NT2/D1 (cell line): ENCODE results near the gene SNN.

Source experiments
- SUZ12 ChIP-seq: IDR thresholded peaks from 2 replicates; pipeline ENCODE4 v1.6.1; 2011; ENCODE audit not compliant: insufficient read length, insufficient read depth; ENCODE audit errors: extremely low read depth
- YY1 ChIP-seq: IDR thresholded peaks from 2 replicates; pipeline ENCODE4 v1.6.1; 2011; ENCODE audit not compliant: insufficient read length, insufficient read depth
- ZNF274 ChIP-seq: IDR thresholded peaks from 2 replicates; pipeline ENCODE4 v1.6.1; 2011; ENCODE audit warnings: mild to moderate bottlenecking, low read depth, low read length

DNA sequence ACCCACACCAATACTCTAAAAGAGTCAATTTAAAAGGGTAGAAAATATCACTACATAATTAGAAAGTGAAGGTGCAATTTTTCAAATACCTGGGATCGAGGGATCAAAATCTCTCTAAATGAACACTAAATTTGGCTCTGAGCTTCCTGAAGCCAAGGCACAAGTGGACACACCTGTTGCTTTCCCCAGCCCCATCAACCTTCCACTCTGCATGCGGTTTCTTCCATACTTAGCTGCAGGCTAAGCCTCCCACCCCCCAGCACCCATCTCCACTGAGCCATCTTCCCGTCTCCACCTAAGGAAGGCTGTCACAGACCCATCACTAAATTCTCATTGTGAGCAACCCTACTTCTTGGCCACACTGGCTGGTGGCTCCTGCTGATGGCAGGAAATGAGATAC lies 43.9 kb downstream of the SNN start:
- TF ChIP-seq YY1 (no peak), ZNF274 (no peak), SUZ12 (no peak)
